ENCODE results near the gene CAPN14.

DNA sequence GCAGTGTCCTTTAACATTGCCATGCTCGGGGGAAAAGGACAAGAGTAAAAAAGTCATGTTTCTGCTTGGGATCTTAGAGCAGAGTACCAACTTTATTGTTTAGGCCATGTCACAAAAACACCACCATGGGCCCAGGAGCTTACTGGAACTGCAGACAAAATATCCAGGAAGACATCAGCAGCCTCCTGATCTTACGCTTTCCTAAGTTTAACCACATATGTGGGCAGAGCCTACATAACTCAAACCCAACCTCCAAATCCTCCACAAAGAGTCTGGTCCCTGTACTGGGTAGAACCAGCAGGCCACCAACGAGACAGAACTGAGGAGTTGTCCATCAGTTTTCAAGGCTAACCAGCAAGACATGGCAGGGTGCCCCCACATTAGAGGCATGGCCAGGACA is 89.4 kb downstream of the CAPN14 start:
- TF ChIP-seq, protein P1, sequence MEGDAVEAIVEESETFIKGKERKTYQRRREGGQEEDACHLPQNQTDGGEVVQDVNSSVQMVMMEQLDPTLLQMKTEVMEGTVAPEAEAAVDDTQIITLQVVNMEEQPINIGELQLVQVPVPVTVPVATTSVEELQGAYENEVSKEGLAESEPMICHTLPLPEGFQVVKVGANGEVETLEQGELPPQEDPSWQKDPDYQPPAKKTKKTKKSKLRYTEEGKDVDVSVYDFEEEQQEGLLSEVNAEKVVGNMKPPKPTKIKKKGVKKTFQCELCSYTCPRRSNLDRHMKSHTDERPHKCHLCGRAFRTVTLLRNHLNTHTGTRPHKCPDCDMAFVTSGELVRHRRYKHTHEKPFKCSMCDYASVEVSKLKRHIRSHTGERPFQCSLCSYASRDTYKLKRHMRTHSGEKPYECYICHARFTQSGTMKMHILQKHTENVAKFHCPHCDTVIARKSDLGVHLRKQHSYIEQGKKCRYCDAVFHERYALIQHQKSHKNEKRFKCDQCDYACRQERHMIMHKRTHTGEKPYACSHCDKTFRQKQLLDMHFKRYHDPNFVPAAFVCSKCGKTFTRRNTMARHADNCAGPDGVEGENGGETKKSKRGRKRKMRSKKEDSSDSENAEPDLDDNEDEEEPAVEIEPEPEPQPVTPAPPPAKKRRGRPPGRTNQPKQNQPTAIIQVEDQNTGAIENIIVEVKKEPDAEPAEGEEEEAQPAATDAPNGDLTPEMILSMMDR (IDR thresholded peaks at IDR 0.05) = no peak
- TF ChIP-seq POLR2AphosphoS5 (IDR thresholded peaks at IDR 0.05) = no peak
- TF ChIP-seq POLR2A (IDR thresholded peaks at IDR 0.05) = no peak
- TF ChIP-seq EP300 (IDR thresholded peaks at IDR 0.05) = no peak

Data from gastroesophageal sphincter (tissue), 3 donors.